Neural progenitor cell (in vitro differentiated cells): ENCODE data around the gene SLC25A22.

ENCODE experiments used
- EZH2phosphoT487 ChIP-seq: fragments of 200-600 bp; sonication (generic); IDR thresholded peaks from 2 replicates; pipeline ENCODE4 v1.6.1; 2017; ENCODE audit warnings: antibody characterized with exemption
- TF ChIP-seq, protein P1 (sequence below): fragments of 200-600 bp; sonication (generic); IDR thresholded peaks from 2 replicates; pipeline ENCODE4 v1.5.1; 2017; ENCODE audit warnings: antibody characterized with exemption, mild to moderate bottlenecking

DNA sequence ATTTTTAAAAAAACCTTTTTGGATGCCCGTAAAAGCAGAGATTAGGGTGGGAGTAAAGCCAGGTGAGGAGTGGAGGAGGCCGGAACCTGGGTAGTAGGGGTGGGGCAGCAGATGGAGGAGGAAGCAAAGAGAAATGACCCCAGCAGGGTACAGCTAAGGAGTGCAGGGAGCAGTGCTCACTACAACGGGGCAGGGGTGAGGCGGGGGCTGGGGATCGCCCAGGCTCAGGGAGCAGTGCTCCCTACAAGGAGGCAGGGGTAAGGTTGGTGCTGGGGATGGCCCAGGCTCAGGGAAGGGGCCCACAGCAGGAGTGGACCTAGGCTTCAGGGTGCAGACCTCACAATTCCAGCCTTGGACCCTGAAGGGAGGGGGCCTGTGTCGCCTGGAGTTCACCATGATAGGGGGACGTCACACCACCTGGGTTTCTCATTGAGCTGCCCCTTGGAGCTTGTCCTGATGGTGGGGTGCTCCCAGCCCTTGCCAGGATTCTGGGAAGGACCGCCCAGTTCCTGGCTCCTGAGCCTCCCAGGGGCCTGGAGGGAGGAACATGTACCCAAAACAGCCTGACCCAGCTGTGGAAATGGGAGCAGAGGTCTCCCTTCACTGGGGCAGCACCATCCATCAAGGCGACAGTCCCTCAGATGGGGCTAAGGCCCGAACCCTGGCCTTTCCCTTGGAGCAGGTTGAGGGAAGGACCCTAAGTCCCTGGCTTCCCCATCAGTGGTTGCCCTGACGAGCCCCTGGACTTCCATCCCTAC, 17.8 kb upstream of the SLC25A22 start:
- TF ChIP-seq, protein P1, sequence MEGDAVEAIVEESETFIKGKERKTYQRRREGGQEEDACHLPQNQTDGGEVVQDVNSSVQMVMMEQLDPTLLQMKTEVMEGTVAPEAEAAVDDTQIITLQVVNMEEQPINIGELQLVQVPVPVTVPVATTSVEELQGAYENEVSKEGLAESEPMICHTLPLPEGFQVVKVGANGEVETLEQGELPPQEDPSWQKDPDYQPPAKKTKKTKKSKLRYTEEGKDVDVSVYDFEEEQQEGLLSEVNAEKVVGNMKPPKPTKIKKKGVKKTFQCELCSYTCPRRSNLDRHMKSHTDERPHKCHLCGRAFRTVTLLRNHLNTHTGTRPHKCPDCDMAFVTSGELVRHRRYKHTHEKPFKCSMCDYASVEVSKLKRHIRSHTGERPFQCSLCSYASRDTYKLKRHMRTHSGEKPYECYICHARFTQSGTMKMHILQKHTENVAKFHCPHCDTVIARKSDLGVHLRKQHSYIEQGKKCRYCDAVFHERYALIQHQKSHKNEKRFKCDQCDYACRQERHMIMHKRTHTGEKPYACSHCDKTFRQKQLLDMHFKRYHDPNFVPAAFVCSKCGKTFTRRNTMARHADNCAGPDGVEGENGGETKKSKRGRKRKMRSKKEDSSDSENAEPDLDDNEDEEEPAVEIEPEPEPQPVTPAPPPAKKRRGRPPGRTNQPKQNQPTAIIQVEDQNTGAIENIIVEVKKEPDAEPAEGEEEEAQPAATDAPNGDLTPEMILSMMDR: no peak
- no peak for TF ChIP-seq EZH2phosphoT487
